OCI-LY1 (cell line): ENCODE data around the gene CDH4.

Experiments
- H2AFZ ChIP-seq: fragments of 200-600 bp; sonication (generic), shearing (Covaris generic); 2 replicates; pipeline ENCODE4 v1.6.0; 2014; ENCODE audit warnings: antibody characterized with exemption, mild to moderate bottlenecking, low read length
- H3F3A ChIP-seq: fragments of 200-600 bp; sonication (generic), shearing (Covaris generic); 2 replicates; pipeline ENCODE4 v1.6.0; 2014; ENCODE audit warnings: mild to moderate bottlenecking, antibody characterized with exemption, low read length, moderate library complexity; ENCODE audit not compliant: insufficient read depth
- H3K27ac ChIP-seq: fragments of 200-600 bp; sonication (generic); 2 replicates; pipeline ENCODE4 v1.5.1; 2014; ENCODE audit warnings: low read length, mixed run types, mild to moderate bottlenecking, low read depth; ENCODE audit not compliant: poor library complexity, severe bottlenecking
- H3K27me3 ChIP-seq: fragments of 200-600 bp; sonication (generic); 2 replicates; pipeline ENCODE4 v1.6.0; 2014; ENCODE audit warnings: antibody characterized with exemption, mild to moderate bottlenecking, low read length, moderate library complexity; ENCODE audit not compliant: insufficient read depth
- H3K36me3 ChIP-seq: fragments of 200-600 bp; sonication (generic); 2 replicates; pipeline ENCODE4 v1.6.1; 2014; ENCODE audit warnings: mild to moderate bottlenecking, antibody characterized with exemption, low read length, moderate library complexity, mixed read lengths; ENCODE audit not compliant: insufficient read depth
- H3K4me1 ChIP-seq: fragments of 200-600 bp; sonication (generic); 2 replicates; pipeline ENCODE4 v1.5.1; 2014; ENCODE audit warnings: mild to moderate bottlenecking, low read length, moderate library complexity; ENCODE audit not compliant: insufficient read depth, severe bottlenecking
- H3K4me2 ChIP-seq: fragments of 200-600 bp; sonication (generic), shearing (Covaris generic); 2 replicates; pipeline ENCODE4 v1.6.1; 2014; ENCODE audit warnings: low read length
- H3K4me3 ChIP-seq: fragments of 200-600 bp; sonication (generic); 2 replicates; pipeline ENCODE4 v1.5.1; 2014; ENCODE audit warnings: low read length, low read depth, mild to moderate bottlenecking, mixed read lengths; ENCODE audit not compliant: poor library complexity, severe bottlenecking
- H3K79me2 ChIP-seq: fragments of 200-600 bp; shearing (Covaris generic); 2 replicates; pipeline ENCODE4 v1.6.1; 2016; ENCODE audit warnings: mixed run types, low read length, mixed read lengths; ENCODE audit not compliant: insufficient read depth
- H3K9ac ChIP-seq: fragments of 200-600 bp; sonication (generic), shearing (Covaris generic); 2 replicates; pipeline ENCODE4 v1.6.1; 2014; ENCODE audit warnings: mild to moderate bottlenecking, low read length, mixed read lengths
- H3K9me2 ChIP-seq: fragments of 200-600 bp; sonication (generic), shearing (Covaris generic); 2 replicates; pipeline ENCODE4 v1.6.1; 2014; ENCODE audit warnings: low read depth, mild to moderate bottlenecking, low read length, mixed read lengths
- H3K9me3 ChIP-seq: fragments of 200-600 bp; shearing (Covaris generic); 2 replicates; pipeline ENCODE4 v1.6.1; 2014; ENCODE audit warnings: low read length, mixed read lengths
- H4K20me1 ChIP-seq: fragments of 200-600 bp; sonication (generic), shearing (Covaris generic); 2 replicates; pipeline ENCODE4 v1.6.0; 2016; ENCODE audit warnings: mild to moderate bottlenecking, low read length; ENCODE audit not compliant: insufficient read depth
- CTCF ChIP-seq: fragments of 200-600 bp; sonication (generic), shearing (Covaris generic); IDR thresholded peaks from 2 replicates; pipeline ENCODE4 v1.5.1; 2017; ENCODE audit warnings: mild to moderate bottlenecking, antibody characterized with exemption, low read length, moderate library complexity, mixed read lengths
- EZH2 ChIP-seq: fragments of 200-600 bp; sonication (generic), shearing (Covaris generic); IDR thresholded peaks from 2 replicates; pipeline ENCODE4 v1.8.0; 2017; ENCODE audit warnings: borderline replicate concordance, mixed run types, mild to moderate bottlenecking, antibody characterized with exemption, low read length, moderate library complexity, mixed read lengths

CDH4 gene

GRCh38 chr20:61407561-61407960 lies 155.5 kb downstream of the CDH4 start:
- Histone ChIP-seq H3K9ac (no peak overlapping the region), H3K4me3 (no peak overlapping the region), H3K4me1 (no peaks in the 10 kb centered on the region), H3K4me2 (no peak overlapping the region), H3K36me3 (no peaks in the 10 kb centered on the region), H3K9me3 (no peaks in the 10 kb centered on the region), H4K20me1 (no peaks in the 10 kb centered on the region), H3K9me2 (no peaks in the 10 kb centered on the region), H3K27ac (no peak overlapping the region), H3K27me3 (no peaks in the 10 kb centered on the region), H2AFZ (no peak overlapping the region), H3F3A (no peaks in the 10 kb centered on the region), H3K79me2 (no peaks in the 10 kb centered on the region)
- no peak for TF ChIP-seq EZH2
- TF ChIP-seq CTCF: no peak

GRCh38 chr20:61408951-61409740 lies 157.1 kb downstream of the CDH4 start:
- no peak overlapping the region for H3K4me3 ChIP-seq
- H3K4me2 ChIP-seq: no peak overlapping the region
- TF ChIP-seq CTCF (no peak), EZH2 (no peak)
- H3K27me3 ChIP-seq: no peaks in the 10 kb centered on the region
- no peaks in the 10 kb centered on the region for H3K9me3 ChIP-seq
- H3K79me2 ChIP-seq: no peaks in the 10 kb centered on the region
- no peaks in the 10 kb centered on the region for H3K4me1 ChIP-seq
- no peak overlapping the region for H3K9ac ChIP-seq
- H3K9me2 ChIP-seq: no peaks in the 10 kb centered on the region
- no peaks in the 10 kb centered on the region for H4K20me1 ChIP-seq
- H2AFZ ChIP-seq: no peak overlapping the region
- H3F3A ChIP-seq: no peaks in the 10 kb centered on the region
- no peak overlapping the region for H3K27ac ChIP-seq
- no peaks in the 10 kb centered on the region for H3K36me3 ChIP-seq

- Histone ChIP-seq H3K9ac (no peak overlapping the region), H3K27ac (no peak overlapping the region), H3K9me3 (no peaks in the 10 kb centered on the region), H2AFZ (no peak overlapping the region), H3K9me2 (no peaks in the 10 kb centered on the region), H3K4me1 (no peaks in the 10 kb centered on the region), H3K36me3 (no peaks in the 10 kb centered on the region), H3K27me3 (no peaks in the 10 kb centered on the region), H4K20me1 (no peaks in the 10 kb centered on the region), H3K79me2 (no peaks in the 10 kb centered on the region), H3K4me2 (no peak overlapping the region), H3F3A (no peaks in the 10 kb centered on the region), H3K4me3 (no peak overlapping the region)
- TF ChIP-seq CTCF (no peak), EZH2 (no peak)
Measured at GRCh38 chr20:61411743-61412142, 159.7 kb downstream of the CDH4 start.
